CD4-positive, alpha-beta T cell (primary cell): ENCODE data around the gene ATXN1. TPM values are rescaled to one million over a fixed set of nuclear protein-coding genes. Genes with fewer than 3 reads are reported as not detected.

Experiments used
- ATAC-seq: fragments of 200-7000 bp; cut with Tn5 transposase; one replicate; pipeline ENCODE4 v1.10.0; 2022; ENCODE audit warnings: mild to moderate bottlenecking; ENCODE audit not compliant: poor library complexity
- CTCF ChIA-PET: fragments of 350-600 bp; sonication (Branson Sonifier 250); formaldehyde crosslinking; loops from one replicate; lab custom pipeline; 2021; ENCODE audit warnings: antibody characterized with exemption, inconsistent platforms; lab: Charles Lee
- POLR2A ChIA-PET: fragments of 350-600 bp; sonication (Branson Sonifier 250); formaldehyde crosslinking; loops from one replicate; lab custom pipeline; 2021; ENCODE audit warnings: antibody characterized with exemption, inconsistent platforms; lab: Charles Lee
- DNase-seq, 14 experiments: peaks; one replicate each; pipeline ENCODE4 v3.0.0-alpha.2; 2013 to 2020; ENCODE audit warnings: mixed read lengths in 2 of 14
- H3K27ac ChIP-seq, 2 donors: one replicate each; pipeline versions ENCODE4 v1.5.1 to v1.7.0; 2013; ENCODE audit warnings: low read length in 2 of 2, low read depth in 1 of 2, mild to moderate bottlenecking in 1 of 2
- H3K27me3 ChIP-seq, 2 experiments: 1 replicate in 1 of 2; 2 replicates in 1 of 2; pipeline versions ENCODE4 v1.6.1 to v1.7.0; 2013; ENCODE audit warnings: low read length in 2 of 2, control low read depth in 1 of 2, mild to moderate bottlenecking in 1 of 2, moderate library complexity in 1 of 2; ENCODE audit not compliant: insufficient read depth in 2 of 2, control insufficient read depth in 1 of 2
- H3K36me3 ChIP-seq: one replicate; pipeline ENCODE4 v1.6.1; 2013; ENCODE audit warnings: low read length, control low read depth; ENCODE audit not compliant: insufficient read depth
- H3K4me1 ChIP-seq: one replicate; pipeline ENCODE4 v1.6.1; 2013; ENCODE audit warnings: low read length, control low read depth; ENCODE audit not compliant: insufficient read depth
- H3K4me3 ChIP-seq: one replicate; pipeline ENCODE4 v1.5.1; 2013; ENCODE audit warnings: mild to moderate bottlenecking, low read length, moderate library complexity
- H3K9me3 ChIP-seq, 2 experiments: 1 replicate in 1 of 2; 2 replicates in 1 of 2; pipeline versions ENCODE4 v1.6.1 to v1.7.0; 2013; ENCODE audit warnings: low read length in 2 of 2, mild to moderate bottlenecking in 2 of 2, control low read depth in 1 of 2, moderate library complexity in 1 of 2; ENCODE audit not compliant: control insufficient read depth in 1 of 2, insufficient read depth in 1 of 2
- H3K27ac Mint-ChIP-seq: one replicate; pipeline ENCODE4 v1.8.0; 2020; ENCODE audit warnings: mixed read lengths
- H3K27me3 Mint-ChIP-seq: one replicate; pipeline ENCODE4 v1.8.0; 2021; ENCODE audit warnings: mixed read lengths
- H3K36me3 Mint-ChIP-seq: one replicate; pipeline ENCODE4 v1.8.0; 2021; ENCODE audit warnings: low read depth, mixed read lengths
- H3K4me1 Mint-ChIP-seq: one replicate; pipeline ENCODE4 v1.8.0; 2021; ENCODE audit warnings: low read depth, mixed read lengths
- H3K4me3 Mint-ChIP-seq: one replicate; pipeline ENCODE4 v1.8.0; 2020; ENCODE audit warnings: mild to moderate bottlenecking, mixed read lengths
- H3K9me3 Mint-ChIP-seq: one replicate; pipeline ENCODE4 v1.8.0; 2020; ENCODE audit warnings: mixed read lengths
- CTCF ChIP-seq: fragments of 200-600 bp; IDR thresholded peaks from one replicate; pipeline ENCODE4 v1.8.0; 2022; ENCODE audit warnings: antibody characterized with exemption, mild to moderate bottlenecking
- intact Hi-C, 2 experiments: fragments of 100-400 bp; cut with DNase I in 1 of 2; cut with micrococcal nuclease in 1 of 2; formaldehyde crosslinking; loops; one replicate each; pipeline versions ENCODE4 v1.15.1 to v1.9.0; 2023 to 2025; cut with DNase I, micrococcal nuclease
- total RNA-seq, 174 experiments: library from RNA in 2 of 174; stranded (reverse) in 2 of 174; gene quantifications; one replicate each; pipeline ENCODE4 v1.2.3 and lab custom pipeline; 2021 to 2026

ATXN1 gene
- total RNA-seq, 2 experiments from 2014 or later, result 74.2 to 76.7 TPM

- Mint-ChIP-seq H3K36me3 (no peaks in the 10 kb centered on the region), H3K4me1 (peaks cover 67% of the 10 kb centered on the region), H3K4me3 (peak overlapping the region; percentile 47), H3K27me3 (no peaks in the 10 kb centered on the region), H3K27ac (peak overlapping the region; percentile 87), H3K9me3 (no peaks in the 10 kb centered on the region)
- peak; percentile 38 for ATAC-seq
- ChIA-PET POLR2A (no interaction called here), CTCF (no interaction called here)
- TF ChIP-seq CTCF, result no peak
- H3K4me3 ChIP-seq, result no peak overlapping the region
- peak in 2 of 14 experiments; percentile 37 to 53 for DNase-seq
- no peaks in the 10 kb centered on the region for H3K9me3 ChIP-seq
- intact Hi-C loops, result loop anchor here in 1 of 2 experiments (2.0 to 5.0 kb wide), 2 partner anchors 14 to 37 kb away; no protein-coding TSS in a partner anchor
- peaks cover 43% of the 10 kb centered on the region for H3K4me1 ChIP-seq
- H3K27me3 ChIP-seq, result no peaks in the 10 kb centered on the region
- no peak overlapping the region for H3K27ac ChIP-seq
- peaks cover 5% of the 10 kb centered on the region for H3K36me3 ChIP-seq
Measured at GRCh38 chr6:16434885-16435284, 326.4 kb downstream of the ATXN1 start.

- intact Hi-C loops, result no loop called here
- Mint-ChIP-seq H3K27ac (peak overlapping the region; percentile 87), H3K36me3 (no peaks in the 10 kb centered on the region), H3K9me3 (no peaks in the 10 kb centered on the region), H3K4me1 (peaks cover 62% of the 10 kb centered on the region), H3K27me3 (no peaks in the 10 kb centered on the region), H3K4me3 (no peak overlapping the region)
- CTCF ChIA-PET, result no interaction called here
- Histone ChIP-seq H3K27me3 (no peaks in the 10 kb centered on the region), H3K36me3 (peaks cover 5% of the 10 kb centered on the region), H3K4me1 (peaks cover 41% of the 10 kb centered on the region), H3K27ac (no peak overlapping the region), H3K4me3 (no peak overlapping the region), H3K9me3 (no peaks in the 10 kb centered on the region)
- DNase-seq, result no peak
- no peak for TF ChIP-seq CTCF
- no peak for ATAC-seq
- POLR2A ChIA-PET, result interaction anchor here (1.5 kb wide), 1 partner anchor 15 kb away, joined by 4 read pairs; no protein-coding TSS in a partner anchor
Measured at GRCh38 chr6:16433338-16433890, 327.8 kb downstream of the ATXN1 start.

- no peaks in the 10 kb centered on the region for H3K36me3 Mint-ChIP-seq
- intact Hi-C loops, result no loop called here
- H3K4me1 Mint-ChIP-seq, result peaks cover 53% of the 10 kb centered on the region
- H3K4me3 ChIP-seq, result no peak overlapping the region
- H3K27ac Mint-ChIP-seq, result peak overlapping the region; percentile 19
- no peak overlapping the region for H3K27ac ChIP-seq
- H3K36me3 ChIP-seq, result peaks cover 5% of the 10 kb centered on the region
- ChIA-PET CTCF (no interaction called here), POLR2A (interaction anchor here (1.5 kb wide), 1 partner anchor 14 kb away, joined by 4 read pairs; no protein-coding TSS in a partner anchor)
- no peak for ATAC-seq
- no peak overlapping the region for H3K4me3 Mint-ChIP-seq
- no peak for TF ChIP-seq CTCF
- no peaks in the 10 kb centered on the region for H3K27me3 Mint-ChIP-seq
- no peak for DNase-seq
- H3K9me3 ChIP-seq, result no peaks in the 10 kb centered on the region
- H3K9me3 Mint-ChIP-seq, result no peaks in the 10 kb centered on the region
- no peaks in the 10 kb centered on the region for H3K27me3 ChIP-seq
- H3K4me1 ChIP-seq, result peaks cover 32% of the 10 kb centered on the region
Measured at GRCh38 chr6:16432075-16433032, 328.9 kb downstream of the ATXN1 start.
